Measurements from ENCODE around the gene UGT1A10. TPM values are rescaled to one million over a fixed set of nuclear protein-coding genes. Genes with fewer than 3 reads are reported as not detected.

Gene UGT1A10
- total and polyA plus RNA-seq, 2 donors (not counting 3 experiments of a cell fraction or from before 2014, with no cell fraction given) = not detected

DNA sequence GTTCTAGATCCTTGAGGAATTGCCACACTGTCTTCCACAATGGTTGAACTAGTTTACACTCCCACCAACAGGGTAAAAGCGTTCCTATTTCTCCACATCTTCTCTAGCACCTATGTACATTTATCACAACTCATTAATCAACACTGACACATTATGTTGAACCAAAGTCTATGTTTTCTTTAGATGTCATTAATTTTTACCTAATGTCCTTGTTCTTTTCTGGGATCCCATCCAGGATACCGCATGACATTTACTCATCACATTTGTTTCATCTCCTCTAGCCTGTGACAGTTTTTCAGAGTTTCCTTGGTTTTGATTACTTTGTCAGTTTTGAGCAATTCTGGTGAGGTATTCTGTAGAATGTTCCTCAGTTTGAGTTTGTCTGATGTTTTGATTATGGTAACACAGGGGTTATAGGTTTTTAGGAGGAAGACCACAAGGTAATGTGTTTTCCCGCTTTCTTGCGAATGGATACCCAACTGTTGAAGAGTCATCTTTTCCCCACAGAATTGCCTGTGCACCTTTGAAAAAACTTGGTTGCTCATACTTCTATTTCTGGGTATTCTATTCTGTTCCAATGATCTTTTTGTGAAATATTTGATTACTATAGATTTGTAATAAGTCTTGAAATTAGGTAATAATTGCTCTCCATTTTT, 32.5 kb downstream of the UGT1A10 start:
- H3K9ac ChIP-seq (replicated peaks; ENCODE audit: extremely low read depth, insufficient read depth, low read length) = no peak overlapping the region
- DNase-seq (ENCODE audit: low read depth, low spot score) (no peak), FAIRE-seq (no peak)
- no peaks in the 10 kb centered on the region for H3K9me1 ChIP-seq (replicated peaks; ENCODE audit: control insufficient read depth, extremely low read depth, insufficient read depth, low read length)
- dilution Hi-C loops (cut with MboI; ENCODE audit: extremely low pct_ligation_motif_present, low sequenced_read_pairs) (no loop called here), intact Hi-C loops (cut with micrococcal nuclease) (no loop called here)
- no peak overlapping the region for H3K4me2 ChIP-seq (ENCODE audit: insufficient read depth, low read length)
- CTCF ChIA-PET = no interaction called here
- no peaks in the 10 kb centered on the region for H3K36me3 ChIP-seq (ENCODE audit: control insufficient read depth in 2 of 2, extremely low read depth in 1 of 2, insufficient read depth in 2 of 2, low read length in 2 of 2)
- H3K9me3 ChIP-seq (replicated peaks; ENCODE audit: control insufficient read depth, insufficient read depth, low read length) = no peaks in the 10 kb centered on the region
- POLR2A ChIA-PET = no interaction called here
- no peak overlapping the region for H3K27ac ChIP-seq (ENCODE audit: insufficient read depth, low read depth, low read length)
- H3K4me1 ChIP-seq (ENCODE audit: control insufficient read depth, extremely low read depth, insufficient read depth, low read length) = no peaks in the 10 kb centered on the region
- H2AFZ ChIP-seq (ENCODE audit: low read depth, low read length) = no peak overlapping the region
- no peaks in the 10 kb centered on the region for H3K27me3 ChIP-seq (ENCODE audit: control insufficient read depth in 2 of 2, insufficient read depth in 2 of 2, low read length in 2 of 2)
- H4K20me1 ChIP-seq (replicated peaks; ENCODE audit: control insufficient read depth, extremely low read depth, insufficient read depth, low read length) = no peaks in the 10 kb centered on the region
- no peak overlapping the region for H3K4me3 ChIP-seq (replicated peaks in 1 of 3; ENCODE audit: insufficient read depth in 1 of 3, low read depth in 1 of 3, low read length in 3 of 3)
- no peaks in the 10 kb centered on the region for H3K79me2 ChIP-seq (ENCODE audit: control insufficient read depth, insufficient read depth, low read length)
- no TSS peak for BruUV-seq (replicated peaks)
- TF ChIP-seq JUN (IDR thresholded peaks at IDR 0.05; ENCODE audit: borderline replicate concordance, insufficient read depth, insufficient read length, low read depth) (no peak), POLR2AphosphoS5 (IDR thresholded peaks at IDR 0.05; ENCODE audit: insufficient read depth, low read depth, low read length) (no peak), POLR2A (IDR thresholded peaks at IDR 0.05; ENCODE audit: low read depth, low read length) (no peak), MYC (IDR thresholded peaks at IDR 0.05; ENCODE audit: low read depth, low read length) (no peak)

DNA sequence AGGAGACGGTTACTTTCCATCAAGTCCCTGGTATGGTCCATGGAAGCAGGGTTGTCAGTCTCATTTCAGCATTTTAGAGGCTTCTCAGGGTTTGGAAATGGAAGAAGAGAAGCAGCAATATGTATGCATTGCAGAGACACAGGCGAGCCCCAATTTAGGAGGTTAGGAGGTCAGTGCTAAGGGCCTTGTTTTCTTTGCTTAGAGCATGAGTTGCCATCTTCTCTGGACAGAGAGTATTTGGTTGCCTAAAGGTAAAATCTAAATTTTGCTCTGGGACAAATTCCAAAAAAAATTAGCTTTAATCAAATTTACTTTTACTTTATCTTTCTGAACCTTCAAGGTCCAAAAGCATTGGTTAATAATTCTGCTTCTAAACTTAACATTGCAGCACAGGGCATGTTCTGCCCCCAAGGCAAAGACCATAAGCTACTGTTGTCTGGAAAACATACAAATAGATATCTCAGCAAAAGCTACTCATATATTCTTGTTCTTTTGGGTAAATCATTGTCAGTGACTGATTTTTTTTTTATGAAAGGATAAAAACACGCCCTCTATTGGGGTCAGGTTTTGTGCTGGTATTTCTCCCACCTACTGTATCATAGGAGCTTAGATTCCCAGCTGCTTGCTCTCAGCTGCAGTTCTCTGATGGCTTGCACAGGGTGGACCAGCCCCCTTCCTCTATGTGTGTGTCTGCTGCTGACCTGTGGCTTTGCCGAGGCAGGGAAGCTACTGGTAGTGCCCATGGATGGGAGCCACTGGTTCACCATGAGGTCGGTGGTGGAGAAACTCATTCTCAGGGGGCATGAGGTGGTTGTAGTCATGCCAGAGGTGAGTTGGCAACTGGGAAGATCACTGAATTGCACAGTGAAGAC, 35.3 kb downstream of the UGT1A10 start, which contains the start of gene UGT1A9:
Gene UGT1A9 (plus strand): TSS at position 609 of the 872 bp plus-strand sequence. CDS start 37 bp downstream, at position 646.
- H3K4me1 ChIP-seq (ENCODE audit: control insufficient read depth, extremely low read depth, insufficient read depth, low read length) = no peaks in the 10 kb centered on the region
- no peaks in the 10 kb centered on the region for H3K36me3 ChIP-seq (ENCODE audit: control insufficient read depth in 2 of 2, extremely low read depth in 1 of 2, insufficient read depth in 2 of 2, low read length in 2 of 2)
- H3K27ac ChIP-seq (ENCODE audit: insufficient read depth, low read depth, low read length) = no peak within 1 kb of the TSS
- dilution Hi-C loops (cut with MboI; ENCODE audit: extremely low pct_ligation_motif_present, low sequenced_read_pairs) = no loop called here
- intact Hi-C loops (cut with micrococcal nuclease) = no loop called here
- FAIRE-seq (no peak), DNase-seq (ENCODE audit: low read depth, low spot score) (no peak)
- no peaks in the 10 kb centered on the region for H3K79me2 ChIP-seq (ENCODE audit: control insufficient read depth, insufficient read depth, low read length)
- no peak within 1 kb of the TSS for H3K9ac ChIP-seq (replicated peaks; ENCODE audit: extremely low read depth, insufficient read depth, low read length)
- TF ChIP-seq MYC (IDR thresholded peaks at IDR 0.05; ENCODE audit: low read depth, low read length) (no peak), FOS (IDR thresholded peaks at IDR 0.05; ENCODE audit: borderline replicate concordance, insufficient read depth, low read length) (no peak), JUN (IDR thresholded peaks at IDR 0.05; ENCODE audit: borderline replicate concordance, insufficient read depth, insufficient read length, low read depth) (no peak), GATA2 (IDR thresholded peaks at IDR 0.05; ENCODE audit: insufficient read depth, insufficient read length, low read depth, low read length) (no peak), EZH2 (IDR thresholded peaks at IDR 0.05; ENCODE audit: borderline replicate concordance, low read depth, low read length, severe bottlenecking) (no peak), POLR2AphosphoS5 (IDR thresholded peaks at IDR 0.05; ENCODE audit: insufficient read depth, low read depth, low read length) (no peak), POLR2A (IDR thresholded peaks at IDR 0.05; ENCODE audit: low read depth, low read length) (no peak)
- TF ChIP-seq, protein P1, sequence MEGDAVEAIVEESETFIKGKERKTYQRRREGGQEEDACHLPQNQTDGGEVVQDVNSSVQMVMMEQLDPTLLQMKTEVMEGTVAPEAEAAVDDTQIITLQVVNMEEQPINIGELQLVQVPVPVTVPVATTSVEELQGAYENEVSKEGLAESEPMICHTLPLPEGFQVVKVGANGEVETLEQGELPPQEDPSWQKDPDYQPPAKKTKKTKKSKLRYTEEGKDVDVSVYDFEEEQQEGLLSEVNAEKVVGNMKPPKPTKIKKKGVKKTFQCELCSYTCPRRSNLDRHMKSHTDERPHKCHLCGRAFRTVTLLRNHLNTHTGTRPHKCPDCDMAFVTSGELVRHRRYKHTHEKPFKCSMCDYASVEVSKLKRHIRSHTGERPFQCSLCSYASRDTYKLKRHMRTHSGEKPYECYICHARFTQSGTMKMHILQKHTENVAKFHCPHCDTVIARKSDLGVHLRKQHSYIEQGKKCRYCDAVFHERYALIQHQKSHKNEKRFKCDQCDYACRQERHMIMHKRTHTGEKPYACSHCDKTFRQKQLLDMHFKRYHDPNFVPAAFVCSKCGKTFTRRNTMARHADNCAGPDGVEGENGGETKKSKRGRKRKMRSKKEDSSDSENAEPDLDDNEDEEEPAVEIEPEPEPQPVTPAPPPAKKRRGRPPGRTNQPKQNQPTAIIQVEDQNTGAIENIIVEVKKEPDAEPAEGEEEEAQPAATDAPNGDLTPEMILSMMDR (IDR thresholded peaks at IDR 0.05; ENCODE audit: extremely low read depth in 1 of 2, insufficient read depth in 1 of 2, low read depth in 1 of 2, low read length in 2 of 2) = no peak
- TF ChIP-seq, protein P2, sequence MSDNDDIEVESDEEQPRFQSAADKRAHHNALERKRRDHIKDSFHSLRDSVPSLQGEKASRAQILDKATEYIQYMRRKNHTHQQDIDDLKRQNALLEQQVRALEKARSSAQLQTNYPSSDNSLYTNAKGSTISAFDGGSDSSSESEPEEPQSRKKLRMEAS (IDR thresholded peaks at IDR 0.05; ENCODE audit: insufficient read depth, insufficient read length) = no peak
- H3K27me3 ChIP-seq (ENCODE audit: control insufficient read depth in 2 of 2, insufficient read depth in 2 of 2, low read length in 2 of 2) = no peaks in the 10 kb centered on the region
- no peaks in the 10 kb centered on the region for H4K20me1 ChIP-seq (replicated peaks; ENCODE audit: control insufficient read depth, extremely low read depth, insufficient read depth, low read length)
- no peak within 1 kb of the TSS for H3K4me3 ChIP-seq (replicated peaks in 1 of 3; ENCODE audit: insufficient read depth in 1 of 3, low read depth in 1 of 3, low read length in 3 of 3)
- no peak within 1 kb of the TSS for H3K4me2 ChIP-seq (ENCODE audit: insufficient read depth, low read length)
- POLR2A ChIA-PET = no interaction called here
- BruUV-seq (replicated peaks) = no TSS peak
- no peaks in the 10 kb centered on the region for H3K9me1 ChIP-seq (replicated peaks; ENCODE audit: control insufficient read depth, extremely low read depth, insufficient read depth, low read length)
- no peak within 1 kb of the TSS for H2AFZ ChIP-seq (ENCODE audit: low read depth, low read length)
- no peaks in the 10 kb centered on the region for H3K9me3 ChIP-seq (replicated peaks; ENCODE audit: control insufficient read depth, insufficient read depth, low read length)
- CTCF ChIA-PET = no interaction called here
